ENCODE data around the gene TCHH.

TCHH gene

GRCh38 chr1:152067150-152067549, 48.1 kb downstream of the TCHH start:
- DNase-seq, result peak in 1 of 2 experiments; percentile 19

- DNase-seq, result no peak
Observed at GRCh38 chr1:152061952-152062351, 53.3 kb downstream of the TCHH start.
